ENCODE results near the gene PKD1L1. TPM values are rescaled to one million over a fixed set of nuclear protein-coding genes. Genes with fewer than 3 reads are reported as not detected.

Gene PKD1L1
- total RNA-seq, 4 donors from 2014 or later: 0.41 to 37.4 (median 17.5) TPM

DNA sequence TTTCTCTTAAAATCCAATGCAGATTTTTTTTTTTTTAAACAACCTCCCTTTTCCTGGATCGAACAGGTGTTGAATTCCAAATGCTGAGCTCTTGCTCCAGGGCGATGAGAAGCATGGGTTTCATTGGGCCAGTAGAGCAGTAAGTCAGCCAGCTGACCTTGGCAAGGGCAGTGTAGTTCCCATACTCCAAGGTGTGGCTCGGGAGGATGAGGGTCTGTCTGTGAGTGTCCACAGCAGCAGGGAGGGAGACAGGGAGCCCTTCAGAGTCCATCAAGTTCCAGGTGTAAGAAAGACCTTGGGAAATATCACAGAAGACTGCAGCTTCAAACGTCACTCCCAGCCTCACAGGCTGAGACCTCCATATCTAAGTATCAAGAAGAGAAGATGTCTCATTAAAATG lies 50.4 kb downstream of the PKD1L1 start:
- intact Hi-C loops (cut with DNase I; ENCODE audit: low total_unique reads) (no loop called here), in situ Hi-C loops (cut with MboI; ENCODE audit: low pct_ligation_motif_present in 1 of 4, low pct_unique_long_range_greater_than_20kb in 1 of 4, low sequenced_read_pairs in 3 of 4) (no loop called here)
- TF ChIP-seq, protein P1, sequence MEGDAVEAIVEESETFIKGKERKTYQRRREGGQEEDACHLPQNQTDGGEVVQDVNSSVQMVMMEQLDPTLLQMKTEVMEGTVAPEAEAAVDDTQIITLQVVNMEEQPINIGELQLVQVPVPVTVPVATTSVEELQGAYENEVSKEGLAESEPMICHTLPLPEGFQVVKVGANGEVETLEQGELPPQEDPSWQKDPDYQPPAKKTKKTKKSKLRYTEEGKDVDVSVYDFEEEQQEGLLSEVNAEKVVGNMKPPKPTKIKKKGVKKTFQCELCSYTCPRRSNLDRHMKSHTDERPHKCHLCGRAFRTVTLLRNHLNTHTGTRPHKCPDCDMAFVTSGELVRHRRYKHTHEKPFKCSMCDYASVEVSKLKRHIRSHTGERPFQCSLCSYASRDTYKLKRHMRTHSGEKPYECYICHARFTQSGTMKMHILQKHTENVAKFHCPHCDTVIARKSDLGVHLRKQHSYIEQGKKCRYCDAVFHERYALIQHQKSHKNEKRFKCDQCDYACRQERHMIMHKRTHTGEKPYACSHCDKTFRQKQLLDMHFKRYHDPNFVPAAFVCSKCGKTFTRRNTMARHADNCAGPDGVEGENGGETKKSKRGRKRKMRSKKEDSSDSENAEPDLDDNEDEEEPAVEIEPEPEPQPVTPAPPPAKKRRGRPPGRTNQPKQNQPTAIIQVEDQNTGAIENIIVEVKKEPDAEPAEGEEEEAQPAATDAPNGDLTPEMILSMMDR (IDR thresholded peaks at IDR 0.05): no peak
- TF ChIP-seq POLR2A (IDR thresholded peaks at IDR 0.05) (no peak), EP300 (IDR thresholded peaks at IDR 0.05; ENCODE audit: low read depth) (no peak), POLR2AphosphoS5 (IDR thresholded peaks at IDR 0.05) (no peak)

DNA sequence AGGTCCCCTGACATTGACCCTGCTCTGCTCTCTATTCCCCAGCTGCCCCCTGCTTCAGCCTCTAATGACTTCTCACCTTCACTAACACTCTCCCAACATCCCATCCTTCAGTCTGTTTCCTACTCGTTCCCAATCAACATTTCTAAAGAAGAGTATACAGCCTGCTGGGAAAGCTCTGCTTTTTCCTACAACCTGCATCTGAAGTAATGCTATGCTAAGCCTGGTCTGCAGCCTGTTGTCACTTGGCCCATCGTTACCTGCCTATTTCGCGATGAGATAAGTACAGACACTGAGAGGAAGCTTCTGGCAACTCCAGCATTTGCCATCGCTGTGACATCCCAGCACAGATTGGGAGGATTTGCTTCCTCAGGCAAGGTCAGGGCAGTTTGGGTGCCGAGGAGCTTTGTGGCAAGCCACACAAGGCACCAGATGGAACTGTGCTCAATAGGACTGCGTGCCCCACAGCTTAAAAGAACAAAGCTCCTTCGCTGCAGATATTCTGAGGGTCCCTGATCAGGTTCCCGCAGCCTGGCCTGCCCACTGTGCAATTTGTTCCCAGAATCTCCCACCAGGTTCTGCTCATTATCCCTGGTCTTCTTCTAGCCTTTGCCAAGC lies 51.4 kb downstream of the PKD1L1 start:
- H3K4me1 ChIP-seq: peaks cover 0 to 4% (median 0%) of the 10 kb centered on the region in 4 donors
- H3K9me3 ChIP-seq: no peaks in the 10 kb centered on the region
- no peak for TF ChIP-seq POLR2AphosphoS5 (IDR thresholded peaks at IDR 0.05)
- no peak for TF ChIP-seq POLR2A (IDR thresholded peaks at IDR 0.05)
- TF ChIP-seq, protein P1 (IDR thresholded peaks at IDR 0.05): no peak
- TF ChIP-seq EP300 (IDR thresholded peaks at IDR 0.05; ENCODE audit: low read depth): no peak
- WGBS, 2 donors (ENCODE audit: low coverage in 1 of 2): 76 to 83% methylated on average over 1 to 9 of the region's 9 CpGs
- intact Hi-C loops (cut with DNase I; ENCODE audit: low total_unique reads) (no loop called here), in situ Hi-C loops (cut with MboI; ENCODE audit: low pct_ligation_motif_present in 1 of 4, low pct_unique_long_range_greater_than_20kb in 1 of 4, low sequenced_read_pairs in 3 of 4) (no loop called here)
- no peak overlapping the region for H3K4me3 ChIP-seq
- no peaks in the 10 kb centered on the region for H3K27me3 ChIP-seq
- no peak for DNase-seq
- H3K36me3 ChIP-seq: no peaks in the 10 kb centered on the region
- H3K27ac ChIP-seq: no peak overlapping the region

More for the DNA sequence above, 50.4 kb downstream of the PKD1L1 start:
- peaks cover 0 to 4% (median 0%) of the 10 kb centered on the region in 4 donors for H3K4me1 ChIP-seq
- no peak for DNase-seq
- no peak overlapping the region for H3K27ac ChIP-seq
- H3K9me3 ChIP-seq: no peaks in the 10 kb centered on the region
- WGBS, 2 donors (ENCODE audit: low coverage in 1 of 2): 85 to 86% methylated on average over 4 of the region's 4 CpGs
- no peak overlapping the region for H3K4me3 ChIP-seq
- H3K36me3 ChIP-seq: no peaks in the 10 kb centered on the region
- no peaks in the 10 kb centered on the region for H3K27me3 ChIP-seq

DNA sequence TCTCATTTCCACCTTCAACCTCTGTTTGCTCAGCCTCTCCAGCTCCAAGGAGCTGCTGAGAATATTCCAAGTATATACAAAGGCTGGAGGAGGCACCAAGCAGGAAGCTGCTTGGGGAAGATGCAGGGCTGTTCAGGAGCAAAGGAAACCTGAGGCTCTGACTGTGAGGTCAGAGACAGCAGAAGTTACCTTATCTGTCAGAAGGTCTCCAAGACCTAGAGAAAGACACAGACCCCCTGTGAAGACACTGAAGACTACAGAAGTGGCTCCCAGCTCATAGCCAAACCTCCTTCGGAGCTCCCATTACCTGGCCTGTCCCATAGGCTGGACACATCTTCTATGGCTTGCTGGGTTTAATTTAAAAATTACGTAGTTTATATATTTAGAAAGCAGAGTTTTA lies 53.2 kb downstream of the PKD1L1 start:
- no peak overlapping the region for H3K4me3 ChIP-seq
- intact Hi-C loops (cut with DNase I; ENCODE audit: low total_unique reads) (no loop called here), in situ Hi-C loops (cut with MboI; ENCODE audit: low pct_ligation_motif_present in 1 of 4, low pct_unique_long_range_greater_than_20kb in 1 of 4, low sequenced_read_pairs in 3 of 4) (no loop called here)
- no peaks in the 10 kb centered on the region for H3K36me3 ChIP-seq
- H3K9me3 ChIP-seq: no peaks in the 10 kb centered on the region
- H3K27me3 ChIP-seq: no peaks in the 10 kb centered on the region
- TF ChIP-seq POLR2A (IDR thresholded peaks at IDR 0.05) (no peak), POLR2AphosphoS5 (IDR thresholded peaks at IDR 0.05) (no peak)
- TF ChIP-seq, protein P1 (IDR thresholded peaks at IDR 0.05): no peak
- 40 to 78% methylated on average over 1 to 2 of the region's 2 CpGs for WGBS, 2 donors (ENCODE audit: low coverage in 1 of 2)
- peaks cover 0 to 4% (median 0%) of the 10 kb centered on the region in 4 donors for H3K4me1 ChIP-seq
- no peak overlapping the region for H3K27ac ChIP-seq
- no peak for DNase-seq

DNA sequence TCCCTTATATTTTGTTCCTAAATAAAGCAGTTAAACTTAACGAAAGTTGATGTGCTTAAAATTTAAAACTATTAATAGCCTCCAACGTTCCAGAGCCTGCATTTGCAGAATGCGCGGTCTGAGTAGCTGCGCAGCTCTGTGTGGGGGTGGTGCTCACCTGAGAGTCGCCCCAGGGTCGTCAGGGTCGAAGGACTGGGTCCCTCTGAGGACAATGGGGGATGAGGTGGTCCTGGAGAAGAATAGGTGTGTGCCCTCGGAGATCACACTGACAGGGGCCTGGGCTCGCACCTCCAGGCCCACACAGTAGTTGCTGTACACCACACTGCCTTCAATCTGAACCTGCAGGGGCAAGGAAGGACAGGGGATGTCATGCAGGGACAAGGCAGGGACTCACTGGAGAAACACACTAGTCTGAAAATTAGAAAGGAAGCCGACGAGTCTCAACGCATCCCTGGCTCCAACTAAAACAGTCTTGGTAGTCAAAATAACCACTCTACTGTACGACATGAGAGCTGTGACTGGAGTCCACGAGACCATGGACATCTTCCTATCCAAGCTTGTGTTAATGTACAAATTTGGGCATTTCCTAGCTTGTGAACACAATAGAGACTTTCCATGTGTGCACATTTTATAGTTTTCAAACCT lies 54.4 kb downstream of the PKD1L1 start:
- Histone ChIP-seq H3K4me1 (peaks cover 0 to 4% (median 0%) of the 10 kb centered on the region in 4 donors), H3K9me3 (no peaks in the 10 kb centered on the region), H3K27me3 (no peaks in the 10 kb centered on the region), H3K27ac (no peak overlapping the region), H3K4me3 (no peak overlapping the region), H3K36me3 (no peaks in the 10 kb centered on the region)
- intact Hi-C loops (cut with DNase I; ENCODE audit: low total_unique reads) (no loop called here), in situ Hi-C loops (cut with MboI; ENCODE audit: low pct_ligation_motif_present in 1 of 4, low pct_unique_long_range_greater_than_20kb in 1 of 4, low sequenced_read_pairs in 3 of 4) (no loop called here)
- TF ChIP-seq EP300 (IDR thresholded peaks at IDR 0.05; ENCODE audit: low read depth): no peak
- no peak for TF ChIP-seq POLR2AphosphoS5 (IDR thresholded peaks at IDR 0.05)
- no peak for TF ChIP-seq POLR2A (IDR thresholded peaks at IDR 0.05)
- TF ChIP-seq, protein P1 (IDR thresholded peaks at IDR 0.05): no peak
- 86 to 89% methylated on average over 10 to 15 of the region's 15 CpGs for WGBS, 2 donors (ENCODE audit: low coverage in 1 of 2)
- DNase-seq: no peak

Data from transverse colon (tissue), 4 donors.